MV-4-11 (cell line): Measurements from ENCODE around the gene FAAP20.

Experiments
- DNase-seq: peaks from one replicate; lab custom pipeline; 2025; lab: John Stamatoyannopoulos, UW

Gene FAAP20

GRCh38 chr1:2194898-2195673 lies 514 bp upstream of the FAAP20 start:
- peak; percentile 77 for DNase-seq

GRCh38 chr1:2193514-2194281 lies 874 bp downstream of the FAAP20 start:
- DNase-seq = no peak

- DNase-seq = no peak
These were observed 2.3 kb downstream of the FAAP20 start for GRCh38 chr1:2192031-2192995.

GRCh38 chr1:2190491-2190976 lies 4.0 kb downstream of the FAAP20 start:
- DNase-seq = no peak

GRCh38 chr1:2189459-2190425 lies 4.8 kb downstream of the FAAP20 start:
- peak; percentile 86 for DNase-seq

- no peak for DNase-seq
These were observed 6.2 kb downstream of the FAAP20 start for GRCh38 chr1:2188336-2188735.

GRCh38 chr1:2187619-2188018 lies 7.0 kb downstream of the FAAP20 start:
- DNase-seq = no peak

GRCh38 chr1:2186901-2187300 lies 7.7 kb downstream of the FAAP20 start:
- no peak for DNase-seq

- DNase-seq = no peak
These were observed 8.4 kb downstream of the FAAP20 start for GRCh38 chr1:2185880-2186855.

- no peak for DNase-seq
These were observed 9.6 kb downstream of the FAAP20 start for GRCh38 chr1:2184934-2185333.

- no peak for DNase-seq
These were observed 10.0 kb downstream of the FAAP20 start for GRCh38 chr1:2184531-2184930.

- no peak for DNase-seq
These were observed 10.6 kb downstream of the FAAP20 start for GRCh38 chr1:2183937-2184334.

- DNase-seq = no peak
These were observed 12.2 kb downstream of the FAAP20 start for GRCh38 chr1:2182376-2182775.

GRCh38 chr1:2181752-2182151 lies 12.8 kb downstream of the FAAP20 start:
- DNase-seq = no peak

GRCh38 chr1:2181271-2181670 lies 13.3 kb downstream of the FAAP20 start:
- DNase-seq = no peak

- DNase-seq = no peak
These were observed 14.0 kb downstream of the FAAP20 start for GRCh38 chr1:2180297-2181245.

GRCh38 chr1:2179283-2180013 lies 15.1 kb downstream of the FAAP20 start:
- DNase-seq = no peak

GRCh38 chr1:2178875-2179274 lies 15.7 kb downstream of the FAAP20 start:
- DNase-seq = no peak
